NCI-H1436 treated with DMSO at 0.1 percent for 48 hours (cell line): ENCODE results near the gene GPR65.

Experiments
- DNase-seq: peaks from one replicate; lab custom pipeline; 2025; lab: John Stamatoyannopoulos, UW

GPR65 gene

GRCh38 chr14:88039197-88039596 lies 34.3 kb downstream of the GPR65 start:
- DNase-seq: no peak

- no peak for DNase-seq
Observed at GRCh38 chr14:88040146-88040545, 35.2 kb downstream of the GPR65 start.

DNA sequence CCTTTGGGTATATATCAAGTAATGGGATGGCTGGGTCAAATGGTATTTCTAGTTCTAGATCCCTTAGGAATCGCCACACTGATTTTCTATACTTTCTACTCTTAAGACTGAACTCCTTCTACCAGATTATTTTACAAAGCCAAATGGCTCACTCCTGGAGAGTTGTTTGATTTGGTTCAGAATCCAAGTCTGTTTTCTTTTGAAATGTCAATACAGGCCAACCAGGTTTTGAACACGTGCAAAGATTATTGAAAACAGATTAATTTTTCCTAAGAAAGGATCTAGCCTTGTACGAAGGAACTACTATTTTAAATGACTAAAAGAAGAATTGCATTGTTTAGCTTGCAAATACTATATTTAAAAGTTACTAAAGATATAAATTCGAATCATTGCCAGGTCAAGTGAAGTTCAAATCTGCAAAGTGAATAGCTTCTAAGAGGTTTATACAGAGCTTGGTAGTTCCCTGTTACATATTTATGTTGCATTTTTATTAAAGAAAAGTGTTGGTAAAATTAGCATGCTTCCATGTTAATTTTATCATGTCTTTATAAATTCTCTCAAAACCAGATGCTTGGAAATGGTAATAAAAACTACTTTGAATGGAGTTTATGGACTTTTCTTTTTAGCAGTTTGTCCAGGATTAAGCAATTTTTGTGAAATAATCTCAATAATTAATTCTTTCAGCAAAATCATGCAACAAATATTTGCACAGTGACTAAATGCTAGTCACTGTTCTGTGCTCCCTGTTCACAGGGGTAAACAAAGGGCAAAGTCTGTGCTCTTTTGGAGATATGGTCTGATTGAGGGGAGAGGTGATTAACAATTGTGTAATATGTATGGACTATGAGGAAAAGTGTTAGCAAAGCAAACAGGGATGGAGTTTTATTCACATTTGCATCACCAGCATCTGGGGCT lies 38.9 kb downstream of the GPR65 start:
- DNase-seq: no peak

DNA sequence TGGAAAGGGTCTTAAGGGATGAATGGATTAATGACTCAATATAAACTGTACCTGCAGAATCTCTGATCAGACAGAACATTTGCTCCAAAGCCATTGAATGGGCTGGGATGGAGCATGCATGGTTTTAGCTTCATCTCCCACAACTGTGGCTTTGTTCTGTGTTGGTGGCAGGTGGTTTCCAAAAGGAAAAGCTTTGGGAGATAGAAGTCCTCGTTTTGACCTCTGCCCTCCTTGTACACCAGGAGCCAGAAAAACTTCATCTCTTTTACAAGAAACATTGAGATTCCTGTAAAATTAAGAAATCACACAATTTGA lies 39.5 kb downstream of the GPR65 start:
- DNase-seq: no peak

- no peak for DNase-seq
Observed at GRCh38 chr14:88044776-88045446, 40.0 kb downstream of the GPR65 start.

DNA sequence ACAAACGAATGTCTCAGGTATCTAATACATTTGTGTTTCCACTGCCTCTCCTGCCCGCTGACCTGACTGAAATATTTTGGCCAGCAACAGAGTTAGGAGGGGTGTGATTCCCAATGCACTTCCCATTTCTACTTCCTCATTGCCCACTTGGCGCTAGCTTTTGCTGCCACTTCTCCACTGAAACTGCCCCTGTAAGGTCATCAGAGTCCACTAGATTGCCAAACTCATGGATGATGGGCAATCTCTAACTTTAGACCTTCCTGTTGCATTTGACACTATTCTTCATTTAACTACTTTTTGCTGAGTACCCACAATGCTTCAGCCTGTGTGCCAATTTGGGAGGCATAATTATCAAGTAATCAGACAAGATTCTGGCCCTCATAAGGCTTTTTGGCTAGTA lies 40.8 kb downstream of the GPR65 start:
- no peak for DNase-seq

- DNase-seq: no peak
Observed at GRCh38 chr14:88048351-88048750, 43.4 kb downstream of the GPR65 start.

GRCh38 chr14:88049266-88049665 lies 44.3 kb downstream of the GPR65 start:
- DNase-seq: no peak

DNA sequence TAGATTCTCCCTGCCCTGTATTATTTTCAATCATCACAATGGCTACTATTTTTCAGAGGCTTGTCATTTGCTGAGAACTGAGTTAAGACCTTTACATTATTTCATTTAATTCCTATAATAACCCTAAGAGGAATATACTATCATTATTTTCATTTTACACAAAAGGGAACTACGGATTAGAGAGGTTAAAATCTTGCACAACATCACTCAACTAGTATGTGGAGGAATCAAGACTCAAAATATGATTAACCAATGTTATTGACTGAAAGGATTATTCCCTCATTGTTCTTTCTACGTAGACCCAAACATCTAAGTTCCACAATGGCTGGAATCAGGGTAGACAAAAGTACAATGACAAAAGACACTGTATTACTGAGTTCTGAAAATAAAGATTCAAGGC lies 45.0 kb downstream of the GPR65 start:
- no peak for DNase-seq

GRCh38 chr14:88060576-88060975 lies 55.6 kb downstream of the GPR65 start:
- DNase-seq: no peak

- no peak for DNase-seq
Observed at GRCh38 chr14:88063811-88064210, 58.9 kb downstream of the GPR65 start.
